ENCODE results near the gene NPLOC4. TPM values are rescaled to one million over a fixed set of nuclear protein-coding genes. Genes with fewer than 3 reads are reported as not detected.

Gene NPLOC4
- total RNA-seq, 1 experiment from 2014 or later: 208 TPM

DNA sequence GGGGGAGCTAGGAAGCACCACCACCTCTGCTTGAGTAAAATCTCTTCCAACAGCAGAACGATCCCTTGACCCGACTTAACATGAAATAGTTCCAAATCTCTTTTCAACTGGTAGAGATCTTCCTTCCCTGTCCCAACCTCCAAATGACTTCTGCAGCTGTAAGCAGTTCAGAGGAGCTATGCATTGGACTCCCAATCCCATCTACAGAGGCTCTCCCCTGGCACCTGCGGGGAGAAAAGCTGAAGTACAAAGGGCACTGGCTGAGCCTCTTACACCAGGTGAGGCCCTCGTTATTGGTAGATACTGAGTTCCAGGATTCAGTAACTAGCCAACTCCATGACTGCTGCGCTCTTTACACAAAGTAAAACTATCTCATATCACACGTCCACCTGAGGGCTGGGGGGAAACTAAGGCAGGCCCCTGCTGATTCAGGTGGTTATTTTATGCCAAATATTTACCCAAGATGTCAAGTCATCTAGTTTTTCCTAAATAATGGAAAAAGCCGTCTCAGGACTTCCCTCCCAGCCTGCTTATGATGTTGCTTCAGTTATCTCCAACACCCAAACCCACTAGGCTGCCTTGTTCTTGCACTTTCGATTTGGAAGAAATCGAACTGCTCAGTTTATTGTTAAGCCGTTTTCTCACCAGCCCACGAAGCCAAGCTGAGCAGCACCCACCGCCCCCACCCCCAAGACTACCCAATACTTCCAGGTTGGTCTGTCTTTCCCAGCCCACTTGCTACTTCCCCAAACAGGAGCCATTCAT is 127.5 kb downstream of the NPLOC4 start:
- H2AFZ ChIP-seq: no peak overlapping the region
- intact Hi-C loops (cut with micrococcal nuclease; ENCODE audit: unreplicated experiment): no loop called here
- H4K20me1 ChIP-seq (ENCODE audit: insufficient read depth): peaks cover 41% of the 10 kb centered on the region
- peaks cover 50% of the 10 kb centered on the region for H3K79me2 ChIP-seq (ENCODE audit: low read depth)
- ChIA-PET POLR2A (ENCODE audit: unreplicated experiment) (interaction anchor here (0.6 to 1.1 kb wide), 6 partner anchors 17 to 515 kb away, joined by 3 to 22 read pairs (median 4); no protein-coding TSS in a partner anchor), CTCF (no interaction called here)
- TF ChIP-seq EZH2 (IDR thresholded peaks at IDR 0.05; ENCODE audit: low read depth): no peak
- TF ChIP-seq, protein P1, sequence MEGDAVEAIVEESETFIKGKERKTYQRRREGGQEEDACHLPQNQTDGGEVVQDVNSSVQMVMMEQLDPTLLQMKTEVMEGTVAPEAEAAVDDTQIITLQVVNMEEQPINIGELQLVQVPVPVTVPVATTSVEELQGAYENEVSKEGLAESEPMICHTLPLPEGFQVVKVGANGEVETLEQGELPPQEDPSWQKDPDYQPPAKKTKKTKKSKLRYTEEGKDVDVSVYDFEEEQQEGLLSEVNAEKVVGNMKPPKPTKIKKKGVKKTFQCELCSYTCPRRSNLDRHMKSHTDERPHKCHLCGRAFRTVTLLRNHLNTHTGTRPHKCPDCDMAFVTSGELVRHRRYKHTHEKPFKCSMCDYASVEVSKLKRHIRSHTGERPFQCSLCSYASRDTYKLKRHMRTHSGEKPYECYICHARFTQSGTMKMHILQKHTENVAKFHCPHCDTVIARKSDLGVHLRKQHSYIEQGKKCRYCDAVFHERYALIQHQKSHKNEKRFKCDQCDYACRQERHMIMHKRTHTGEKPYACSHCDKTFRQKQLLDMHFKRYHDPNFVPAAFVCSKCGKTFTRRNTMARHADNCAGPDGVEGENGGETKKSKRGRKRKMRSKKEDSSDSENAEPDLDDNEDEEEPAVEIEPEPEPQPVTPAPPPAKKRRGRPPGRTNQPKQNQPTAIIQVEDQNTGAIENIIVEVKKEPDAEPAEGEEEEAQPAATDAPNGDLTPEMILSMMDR (conservative IDR thresholded peaks at IDR 0.05): no peak
- peaks cover 32% of the 10 kb centered on the region for H3K36me3 ChIP-seq (ENCODE audit: low read depth)
- H3F3A ChIP-seq (ENCODE audit: insufficient read depth, low read depth): peaks cover 52% of the 10 kb centered on the region
- peak in 1 of 2 experiments; percentile 40 for DNase-seq
- H3K27me3 ChIP-seq (ENCODE audit: insufficient read depth, low read depth): no peaks in the 10 kb centered on the region
- no peaks in the 10 kb centered on the region for H3K9me2 ChIP-seq (ENCODE audit: insufficient read depth)
- H3K9me3 ChIP-seq (ENCODE audit: insufficient read depth, low read depth): no peaks in the 10 kb centered on the region
- H3K4me2 ChIP-seq: peak overlapping the region; percentile 99
- H3K4me1 ChIP-seq (replicated peaks; ENCODE audit: insufficient read depth): peaks cover 6% of the 10 kb centered on the region; the same call in 1 of the 2 replicates
- peak overlapping the region; percentile 81 for H3K4me3 ChIP-seq
- H3K27ac ChIP-seq: peak overlapping the region; percentile 48
- BruUV-seq (replicated peaks): no TSS peak

DNA sequence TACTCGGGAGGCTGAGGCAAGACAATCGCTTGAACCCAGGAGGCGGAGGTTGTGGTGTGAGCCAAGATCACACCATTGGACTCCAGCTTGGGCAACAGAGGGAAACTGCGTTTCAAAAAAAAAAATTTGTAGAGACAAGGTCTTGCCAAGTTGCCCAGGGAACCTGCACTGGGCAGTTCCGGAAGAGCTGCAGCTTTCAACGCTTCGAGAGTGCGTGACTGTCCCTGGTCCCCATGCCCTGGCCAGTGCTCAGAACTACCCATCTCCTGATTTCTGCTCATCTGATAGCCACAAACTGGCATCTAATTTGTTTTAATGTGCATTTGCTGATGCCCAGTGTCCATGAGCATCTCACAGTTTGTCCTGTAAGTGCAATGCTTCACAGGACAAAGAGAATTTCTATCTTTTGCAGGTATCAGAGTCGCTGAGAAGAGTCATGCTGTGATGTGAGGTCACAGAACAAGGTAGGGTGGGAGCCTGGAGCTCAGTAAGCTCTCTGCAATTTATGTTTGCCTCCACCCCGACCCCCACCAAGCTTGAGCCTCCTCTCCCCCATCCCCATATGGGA is 128.2 kb downstream of the NPLOC4 start:
- Histone ChIP-seq H2AFZ (no peak overlapping the region), H4K20me1 (ENCODE audit: insufficient read depth) (peaks cover 41% of the 10 kb centered on the region), H3K79me2 (ENCODE audit: low read depth) (peaks cover 46% of the 10 kb centered on the region), H3F3A (ENCODE audit: insufficient read depth, low read depth) (peaks cover 46% of the 10 kb centered on the region), H3K4me2 (peak overlapping the region; percentile 99), H3K36me3 (ENCODE audit: low read depth) (peaks cover 32% of the 10 kb centered on the region), H3K4me1 (replicated peaks; ENCODE audit: insufficient read depth) (peaks cover 6% of the 10 kb centered on the region; the same call in 1 of the 2 replicates), H3K9me3 (ENCODE audit: insufficient read depth, low read depth) (no peaks in the 10 kb centered on the region), H3K27ac (peak overlapping the region; percentile 48; the same call in 1 of the 2 replicates), H3K4me3 (peak overlapping the region; percentile 81; the same call in 1 of the 2 replicates), H3K27me3 (ENCODE audit: insufficient read depth, low read depth) (no peaks in the 10 kb centered on the region), H3K9me2 (ENCODE audit: insufficient read depth) (no peaks in the 10 kb centered on the region)
- DNase-seq: peak in 1 of 2 experiments; percentile 50
- no peak for TF ChIP-seq EZH2 (IDR thresholded peaks at IDR 0.05; ENCODE audit: low read depth)
- TF ChIP-seq, protein P1 (conservative IDR thresholded peaks at IDR 0.05): no peak
- BruUV-seq (replicated peaks): no TSS peak
- CTCF ChIA-PET: no interaction called here
- POLR2A ChIA-PET (ENCODE audit: unreplicated experiment): interaction anchor here (0.6 to 1.1 kb wide), 8 partner anchors 17 to 514 kb away, joined by 3 to 22 read pairs (median 4); no protein-coding TSS in a partner anchor
- intact Hi-C loops (cut with micrococcal nuclease; ENCODE audit: unreplicated experiment): no loop called here

Other genes starting within 250 kb of the NPLOC4 start
- 33.7 and 35.4 TPM in 2 replicates for gene BAHCC1, start 241.7 kb downstream of the NPLOC4 start, total RNA-seq (2021)
- 3,629 and 4,502 TPM in 2 replicates for gene ACTG1, start 124.3 kb downstream of the NPLOC4 start, total RNA-seq (2021)
- 4.3 and 11.5 TPM in 2 replicates for gene FSCN2, start 108.7 kb downstream of the NPLOC4 start, total RNA-seq (2021)
- 34.0 and 43.8 TPM in 2 replicates for gene FAAP100, start 84.8 kb downstream of the NPLOC4 start, total RNA-seq (2021)
- 8.6 and 15.0 TPM in 2 replicates for gene TSPAN10, start 84 bp upstream of the NPLOC4 start, total RNA-seq (2021)
- gene PDE6G, start 19.4 kb upstream of the NPLOC4 start, total RNA-seq (2021): 0.68 and 1.3 TPM in 2 replicates
- gene OXLD1, start 29.5 kb upstream of the NPLOC4 start, total RNA-seq (2021): 40.2 and 66.0 TPM in 2 replicates
- 29.3 and 30.0 TPM in 2 replicates for gene CCDC137, start 29.6 kb upstream of the NPLOC4 start, total RNA-seq (2021)
- 41.7 and 48.3 TPM in 2 replicates for gene ARL16, start 46.7 kb upstream of the NPLOC4 start, total RNA-seq (2021)
- gene HGS, start 46.9 kb upstream of the NPLOC4 start, total RNA-seq (2021): 149 and 166 TPM in 2 replicates
- 98.6 and 142 TPM in 2 replicates for gene MRPL12, start 66.3 kb upstream of the NPLOC4 start, total RNA-seq (2021)
- 83.6 and 86.5 TPM in 2 replicates for gene SLC25A10, start 75.2 kb upstream of the NPLOC4 start, total RNA-seq (2021)
- not detected in 2 replicates for gene GCGR, start 167.0 kb upstream of the NPLOC4 start, total RNA-seq (2021)
- 53.8 and 84.0 TPM in 2 replicates for gene MCRIP1, start 196.2 kb upstream of the NPLOC4 start, total RNA-seq (2021)
- gene PPP1R27, start 197.9 kb upstream of the NPLOC4 start, total RNA-seq (2021): not detected in 2 replicates
- gene P4HB, start 223.4 kb upstream of the NPLOC4 start, total RNA-seq (2021): 636 and 782 TPM in 2 replicates
- 242 and 309 TPM in 2 replicates for gene ARHGDIA, start 234.2 kb upstream of the NPLOC4 start, total RNA-seq (2021)